SU-DHL-6 (cell line): ENCODE results near the gene TECPR2.

ENCODE experiments used
- H2AFZ ChIP-seq: fragments of 200-600 bp; sonication (generic); 2 replicates; pipeline ENCODE4 v1.6.1; 2014; ENCODE audit warnings: low read depth, mild to moderate bottlenecking, moderate library complexity, mixed read lengths, antibody characterized with exemption, low read length; ENCODE audit not compliant: severe bottlenecking
- H3F3A ChIP-seq: fragments of 200-600 bp; shearing (Covaris generic); 2 replicates; pipeline ENCODE4 v1.6.0; 2016; ENCODE audit warnings: antibody characterized with exemption, mild to moderate bottlenecking; ENCODE audit not compliant: insufficient read depth
- H3K27ac ChIP-seq: fragments of 200-600 bp; sonication (generic); 2 replicates; pipeline ENCODE4 v1.5.1; 2016; ENCODE audit warnings: low read depth, mild to moderate bottlenecking, low read length, moderate library complexity, mixed read lengths
- H3K27me3 ChIP-seq: fragments of 200-600 bp; sonication (generic), shearing (Covaris generic); 2 replicates; pipeline ENCODE4 v1.6.0; 2014; ENCODE audit warnings: mild to moderate bottlenecking, low read length
- H3K36me3 ChIP-seq: fragments of 200-600 bp; sonication (generic); 2 replicates; pipeline ENCODE4 v1.6.1; 2014; ENCODE audit warnings: mild to moderate bottlenecking, low read length, mixed read lengths
- H3K4me2 ChIP-seq: fragments of 300-600, 200-600 bp; shearing (Covaris generic), sonication (generic); 2 replicates; pipeline ENCODE4 v1.6.0; 2014; ENCODE audit warnings: low read length, low read depth, mild to moderate bottlenecking; ENCODE audit not compliant: poor library complexity, severe bottlenecking
- H3K4me3 ChIP-seq: fragments of 200-600 bp; sonication (generic); 2 replicates; pipeline ENCODE4 v1.5.1; 2014; ENCODE audit warnings: antibody characterized with exemption, low read length, mild to moderate bottlenecking, mixed read lengths; ENCODE audit not compliant: insufficient read depth, poor library complexity, severe bottlenecking
- H3K79me2 ChIP-seq: fragments of 200-600 bp; sonication (generic); 2 replicates; pipeline ENCODE4 v1.6.1; 2014; ENCODE audit warnings: mild to moderate bottlenecking, low read length, moderate library complexity; ENCODE audit not compliant: insufficient read depth
- H3K9ac ChIP-seq: fragments of 200-600 bp; sonication (generic); 2 replicates; pipeline ENCODE4 v1.7.0; 2014; ENCODE audit warnings: mild to moderate bottlenecking, low read length
- H3K9me2 ChIP-seq: fragments of 200-600 bp; sonication (generic); replicated peaks from 2 replicates; pipeline ENCODE4 v1.6.1; 2014; ENCODE audit warnings: low read length; ENCODE audit not compliant: insufficient read depth
- H3K9me3 ChIP-seq: fragments of 200-600 bp; sonication (generic); 2 replicates; pipeline ENCODE4 v1.6.1; 2014; ENCODE audit warnings: low read length, mixed read lengths; ENCODE audit not compliant: insufficient read depth
- H4K20me1 ChIP-seq: fragments of 200-600 bp; sonication (generic); 2 replicates; pipeline ENCODE4 v1.6.1; 2014; ENCODE audit warnings: low read depth, mild to moderate bottlenecking, antibody characterized with exemption, low read length, moderate library complexity, mixed read lengths
- EZH2phosphoT487 ChIP-seq: fragments of 200-600 bp; sonication (generic), shearing (Covaris generic); conservative IDR thresholded peaks from 2 replicates; pipeline ENCODE4 v1.6.1; 2018; ENCODE audit warnings: mild to moderate bottlenecking, antibody characterized with exemption, low read length, moderate library complexity, mixed read lengths
- TF ChIP-seq, protein P1 (sequence below): fragments of 200-600 bp; sonication (generic); IDR thresholded peaks from one replicate; pipeline ENCODE4 v1.5.1; 2017; ENCODE audit warnings: antibody characterized with exemption, mild to moderate bottlenecking, low read length, moderate library complexity; ENCODE audit not compliant: insufficient read depth, poor library complexity, severe bottlenecking

TECPR2 gene

DNA sequence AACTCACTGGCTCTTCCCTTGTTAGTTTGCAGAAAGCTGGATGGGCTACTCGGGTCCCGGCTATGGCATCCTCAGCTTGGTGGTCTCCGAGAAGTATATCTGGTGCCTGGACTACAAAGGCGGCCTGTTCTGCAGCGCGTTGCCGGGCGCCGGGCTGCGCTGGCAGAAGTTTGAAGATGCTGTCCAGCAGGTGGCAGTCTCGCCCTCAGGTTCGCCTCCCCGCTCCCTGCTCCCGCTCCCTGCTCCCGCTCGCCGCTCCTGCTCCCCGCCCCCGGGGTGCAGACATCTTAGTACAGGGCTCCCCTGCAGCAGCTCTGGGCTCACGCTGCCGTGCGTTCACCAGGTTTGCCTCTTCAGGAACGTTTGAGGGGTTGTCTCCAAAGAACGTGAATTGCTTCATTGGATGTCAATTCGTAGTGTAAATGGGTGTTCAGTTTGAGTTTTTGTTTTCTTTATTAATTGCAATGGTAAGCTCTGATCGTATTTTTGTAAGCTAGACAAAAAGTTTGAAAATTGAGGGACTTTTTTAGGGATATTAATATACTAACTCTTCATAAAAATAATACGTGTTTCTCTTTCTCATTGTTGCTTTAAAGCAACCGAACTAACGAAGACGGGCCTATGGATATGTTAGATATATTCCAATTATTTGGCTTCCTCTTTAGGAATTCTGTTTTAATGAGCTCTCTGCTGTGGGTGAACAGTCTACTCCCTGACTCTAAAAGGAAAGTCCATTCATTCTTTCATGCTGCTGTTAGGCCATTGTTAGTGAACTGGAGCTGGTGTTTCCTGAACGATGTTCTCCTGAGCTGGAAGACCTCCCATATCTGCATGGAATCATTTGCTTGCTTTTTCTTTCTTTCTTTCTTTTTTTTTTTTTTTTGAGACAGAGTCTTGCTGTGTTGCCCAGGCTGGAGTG is 75.5 kb downstream of the TECPR2 start:
- no peak overlapping the region for H2AFZ ChIP-seq
- H3K4me3 ChIP-seq = no peak overlapping the region
- no peaks in the 10 kb centered on the region for H4K20me1 ChIP-seq
- no peaks in the 10 kb centered on the region for H3F3A ChIP-seq
- no peaks in the 10 kb centered on the region for H3K27me3 ChIP-seq
- no peaks in the 10 kb centered on the region for H3K79me2 ChIP-seq
- H3K27ac ChIP-seq = no peak overlapping the region
- H3K9me2 ChIP-seq = no peaks in the 10 kb centered on the region
- H3K36me3 ChIP-seq = no peaks in the 10 kb centered on the region
- H3K4me2 ChIP-seq = peak overlapping the region; percentile 27
- no peaks in the 10 kb centered on the region for H3K9me3 ChIP-seq
- no peak overlapping the region for H3K9ac ChIP-seq
- no peak for TF ChIP-seq EZH2phosphoT487
- TF ChIP-seq, protein P1, sequence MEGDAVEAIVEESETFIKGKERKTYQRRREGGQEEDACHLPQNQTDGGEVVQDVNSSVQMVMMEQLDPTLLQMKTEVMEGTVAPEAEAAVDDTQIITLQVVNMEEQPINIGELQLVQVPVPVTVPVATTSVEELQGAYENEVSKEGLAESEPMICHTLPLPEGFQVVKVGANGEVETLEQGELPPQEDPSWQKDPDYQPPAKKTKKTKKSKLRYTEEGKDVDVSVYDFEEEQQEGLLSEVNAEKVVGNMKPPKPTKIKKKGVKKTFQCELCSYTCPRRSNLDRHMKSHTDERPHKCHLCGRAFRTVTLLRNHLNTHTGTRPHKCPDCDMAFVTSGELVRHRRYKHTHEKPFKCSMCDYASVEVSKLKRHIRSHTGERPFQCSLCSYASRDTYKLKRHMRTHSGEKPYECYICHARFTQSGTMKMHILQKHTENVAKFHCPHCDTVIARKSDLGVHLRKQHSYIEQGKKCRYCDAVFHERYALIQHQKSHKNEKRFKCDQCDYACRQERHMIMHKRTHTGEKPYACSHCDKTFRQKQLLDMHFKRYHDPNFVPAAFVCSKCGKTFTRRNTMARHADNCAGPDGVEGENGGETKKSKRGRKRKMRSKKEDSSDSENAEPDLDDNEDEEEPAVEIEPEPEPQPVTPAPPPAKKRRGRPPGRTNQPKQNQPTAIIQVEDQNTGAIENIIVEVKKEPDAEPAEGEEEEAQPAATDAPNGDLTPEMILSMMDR = peak; percentile 54

DNA sequence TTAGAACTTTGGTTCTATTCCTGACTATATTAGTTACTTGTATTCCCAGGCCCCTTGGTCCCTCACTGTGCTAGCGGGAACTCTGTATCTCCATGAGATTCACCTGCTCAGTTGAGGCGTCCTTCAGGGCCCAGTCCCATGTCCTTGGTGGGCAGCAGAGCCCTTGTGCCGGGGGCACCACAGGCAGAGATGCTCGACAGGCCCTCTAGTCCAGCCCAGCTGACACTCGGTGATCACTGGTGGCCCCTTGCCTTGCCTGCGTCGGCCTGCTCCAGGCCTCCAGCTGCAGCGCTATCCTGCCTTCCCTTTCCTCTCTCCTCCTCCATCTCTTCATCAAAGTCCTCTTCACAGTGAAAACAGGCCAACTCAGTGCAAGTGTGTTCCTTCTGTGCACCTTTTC is 76.8 kb downstream of the TECPR2 start:
- no peak overlapping the region for H3K4me3 ChIP-seq
- H3K9me3 ChIP-seq = no peaks in the 10 kb centered on the region
- no peaks in the 10 kb centered on the region for H3K9me2 ChIP-seq
- no peak overlapping the region for H3K4me2 ChIP-seq
- H3K79me2 ChIP-seq = no peaks in the 10 kb centered on the region
- H3F3A ChIP-seq = no peaks in the 10 kb centered on the region
- TF ChIP-seq, protein P1 = no peak
- no peak for TF ChIP-seq EZH2phosphoT487
- H3K27me3 ChIP-seq = no peaks in the 10 kb centered on the region
- H3K9ac ChIP-seq = no peak overlapping the region
- no peaks in the 10 kb centered on the region for H3K36me3 ChIP-seq
- no peak overlapping the region for H2AFZ ChIP-seq
- no peak overlapping the region for H3K27ac ChIP-seq
- no peaks in the 10 kb centered on the region for H4K20me1 ChIP-seq

DNA sequence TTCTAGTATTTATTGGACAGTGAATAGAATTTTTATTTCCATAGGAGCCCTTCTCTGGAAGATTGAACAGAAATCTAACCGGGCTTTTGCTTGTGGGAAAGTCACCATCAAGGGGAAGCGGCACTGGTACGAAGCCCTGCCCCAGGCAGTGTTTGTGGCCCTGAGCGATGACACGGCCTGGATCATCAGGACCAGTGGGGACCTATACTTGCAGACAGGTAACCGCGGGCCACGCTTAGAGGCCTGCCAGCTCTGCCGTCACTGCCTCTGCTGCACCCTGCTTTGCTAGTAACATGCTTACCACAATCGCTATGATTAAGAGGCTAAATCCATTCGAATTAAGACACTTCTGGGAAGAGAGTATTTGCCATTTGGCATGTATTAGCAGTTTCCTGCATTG is 77.7 kb downstream of the TECPR2 start:
- no peaks in the 10 kb centered on the region for H3K36me3 ChIP-seq
- no peaks in the 10 kb centered on the region for H3K9me2 ChIP-seq
- no peak overlapping the region for H2AFZ ChIP-seq
- no peak for TF ChIP-seq EZH2phosphoT487
- TF ChIP-seq, protein P1 = no peak
- H4K20me1 ChIP-seq = no peaks in the 10 kb centered on the region
- no peaks in the 10 kb centered on the region for H3F3A ChIP-seq
- no peak overlapping the region for H3K9ac ChIP-seq
- H3K27me3 ChIP-seq = no peaks in the 10 kb centered on the region
- H3K27ac ChIP-seq = no peak overlapping the region
- no peak overlapping the region for H3K4me3 ChIP-seq
- no peaks in the 10 kb centered on the region for H3K79me2 ChIP-seq
- no peaks in the 10 kb centered on the region for H3K9me3 ChIP-seq
- H3K4me2 ChIP-seq = no peak overlapping the region
